ENCODE results near the gene NUMB.

GRCh38 chr14:73250781-73251500 is 207.4 kb downstream of the NUMB start:
- TF ChIP-seq POLR2A (IDR thresholded peaks at IDR 0.05) (no peak), CTCF (IDR thresholded peaks at IDR 0.05) (no peak)

Data from suprapubic skin (tissue), 3 donors.